Measurements from ENCODE around the gene ITIH3. TPM values are rescaled to one million over a fixed set of nuclear protein-coding genes. Genes with fewer than 3 reads are reported as not detected.

The ITIH3 gene
- polyA plus RNA-seq, 1 donor from 2014 or later: not detected

GRCh38 chr3:52816654-52817053, 22.1 kb downstream of the ITIH3 start:
- Histone ChIP-seq H3K27ac (ENCODE audit: low read length) (no peak overlapping the region), H3K27me3 (ENCODE audit: insufficient read depth, low read depth, low read length) (no peaks in the 10 kb centered on the region), H3K4me2 (ENCODE audit: low read length) (no peak overlapping the region), H4K20me1 (ENCODE audit: insufficient read depth) (no peaks in the 10 kb centered on the region), H3K36me3 (ENCODE audit: insufficient read depth, low read length) (no peaks in the 10 kb centered on the region), H3K4me3 (ENCODE audit: low read length) (no peak overlapping the region), H3K9me2 (ENCODE audit: insufficient read depth, low read length) (no peaks in the 10 kb centered on the region), H3K79me2 (replicated peaks; ENCODE audit: insufficient read depth, low read length) (no peaks in the 10 kb centered on the region), H3F3A (ENCODE audit: insufficient read depth, low read length, poor library complexity, severe bottlenecking) (no peaks in the 10 kb centered on the region), H3K9ac (ENCODE audit: low read length) (no peak overlapping the region), H2AFZ (ENCODE audit: low read depth, low read length) (no peak overlapping the region), H3K9me3 (ENCODE audit: low read length) (no peaks in the 10 kb centered on the region)
- TF ChIP-seq, protein P1, sequence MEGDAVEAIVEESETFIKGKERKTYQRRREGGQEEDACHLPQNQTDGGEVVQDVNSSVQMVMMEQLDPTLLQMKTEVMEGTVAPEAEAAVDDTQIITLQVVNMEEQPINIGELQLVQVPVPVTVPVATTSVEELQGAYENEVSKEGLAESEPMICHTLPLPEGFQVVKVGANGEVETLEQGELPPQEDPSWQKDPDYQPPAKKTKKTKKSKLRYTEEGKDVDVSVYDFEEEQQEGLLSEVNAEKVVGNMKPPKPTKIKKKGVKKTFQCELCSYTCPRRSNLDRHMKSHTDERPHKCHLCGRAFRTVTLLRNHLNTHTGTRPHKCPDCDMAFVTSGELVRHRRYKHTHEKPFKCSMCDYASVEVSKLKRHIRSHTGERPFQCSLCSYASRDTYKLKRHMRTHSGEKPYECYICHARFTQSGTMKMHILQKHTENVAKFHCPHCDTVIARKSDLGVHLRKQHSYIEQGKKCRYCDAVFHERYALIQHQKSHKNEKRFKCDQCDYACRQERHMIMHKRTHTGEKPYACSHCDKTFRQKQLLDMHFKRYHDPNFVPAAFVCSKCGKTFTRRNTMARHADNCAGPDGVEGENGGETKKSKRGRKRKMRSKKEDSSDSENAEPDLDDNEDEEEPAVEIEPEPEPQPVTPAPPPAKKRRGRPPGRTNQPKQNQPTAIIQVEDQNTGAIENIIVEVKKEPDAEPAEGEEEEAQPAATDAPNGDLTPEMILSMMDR (IDR thresholded peaks at IDR 0.05; ENCODE audit: poor library complexity, severe bottlenecking): no peak
- TF ChIP-seq MXI1 (conservative IDR thresholded peaks at IDR 0.05; ENCODE audit: poor library complexity, severe bottlenecking) (no peak), EP300 (conservative IDR thresholded peaks at IDR 0.05; ENCODE audit: poor library complexity, severe bottlenecking) (no peak), REST (IDR thresholded peaks at IDR 0.05; ENCODE audit: borderline replicate concordance) (no peak), POLR2AphosphoS5 (IDR thresholded peaks at IDR 0.05) (no peak), TAF1 (IDR thresholded peaks at IDR 0.05; ENCODE audit: low read depth) (no peak), EZH2 (IDR thresholded peaks at IDR 0.05; ENCODE audit: borderline replicate concordance, insufficient read depth, low read length, poor library complexity, severe bottlenecking) (no peak), SMC3 (conservative IDR thresholded peaks at IDR 0.05; ENCODE audit: poor library complexity) (no peak), RAD21 (conservative IDR thresholded peaks at IDR 0.05) (no peak)

DNA sequence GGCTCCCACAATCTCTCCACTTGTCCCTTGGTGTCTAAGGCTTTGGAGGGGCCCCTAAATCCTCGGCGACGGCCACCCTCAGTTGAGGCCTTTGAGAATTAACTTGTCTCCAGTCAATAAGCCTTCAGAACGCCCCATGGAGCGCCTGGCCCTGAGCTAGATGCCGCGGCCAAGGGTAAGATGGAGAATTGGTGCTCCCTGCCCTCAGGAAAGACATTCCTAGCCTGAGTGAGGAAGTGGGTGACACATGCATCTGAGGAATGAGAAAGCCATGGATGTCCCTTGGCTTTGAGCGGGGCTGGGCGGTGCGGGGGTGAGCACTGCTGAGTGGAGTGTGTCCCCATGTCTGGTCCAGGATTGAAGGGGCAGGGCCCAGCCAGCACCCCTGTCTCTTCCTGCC, 22.6 kb downstream of the ITIH3 start:
- Histone ChIP-seq H3K36me3 (ENCODE audit: insufficient read depth, low read length) (no peaks in the 10 kb centered on the region), H3K4me2 (ENCODE audit: low read length) (no peak overlapping the region), H3K9ac (ENCODE audit: low read length) (no peak overlapping the region), H4K20me1 (ENCODE audit: insufficient read depth) (no peaks in the 10 kb centered on the region), H2AFZ (ENCODE audit: low read depth, low read length) (no peak overlapping the region), H3K27ac (ENCODE audit: low read length) (no peak overlapping the region), H3K9me2 (ENCODE audit: insufficient read depth, low read length) (no peaks in the 10 kb centered on the region), H3K9me3 (ENCODE audit: low read length) (no peaks in the 10 kb centered on the region), H3F3A (ENCODE audit: insufficient read depth, low read length, poor library complexity, severe bottlenecking) (no peaks in the 10 kb centered on the region), H3K4me3 (ENCODE audit: low read length) (no peak overlapping the region), H3K27me3 (ENCODE audit: insufficient read depth, low read depth, low read length) (no peaks in the 10 kb centered on the region), H3K79me2 (replicated peaks; ENCODE audit: insufficient read depth, low read length) (no peaks in the 10 kb centered on the region)
- TF ChIP-seq RAD21 (conservative IDR thresholded peaks at IDR 0.05) (no peak), EP300 (conservative IDR thresholded peaks at IDR 0.05; ENCODE audit: poor library complexity, severe bottlenecking) (no peak), SMC3 (conservative IDR thresholded peaks at IDR 0.05; ENCODE audit: poor library complexity) (no peak), TAF1 (IDR thresholded peaks at IDR 0.05; ENCODE audit: low read depth) (no peak), POLR2AphosphoS5 (IDR thresholded peaks at IDR 0.05) (no peak), EZH2 (IDR thresholded peaks at IDR 0.05; ENCODE audit: borderline replicate concordance, insufficient read depth, low read length, poor library complexity, severe bottlenecking) (no peak), MXI1 (conservative IDR thresholded peaks at IDR 0.05; ENCODE audit: poor library complexity, severe bottlenecking) (no peak), REST (IDR thresholded peaks at IDR 0.05; ENCODE audit: borderline replicate concordance) (no peak)
- TF ChIP-seq, protein P1 (IDR thresholded peaks at IDR 0.05; ENCODE audit: poor library complexity, severe bottlenecking): no peak

All from neural cell (in vitro differentiated cells).